Measurements from ENCODE around the gene TUBA3E.
"Not testable (repeated sequence)": the region's sequence is repeated elsewhere in the genome, so short reads cannot be mapped to it uniquely, and the experiment has no call there.

Gene TUBA3E

GRCh38 chr2:130190237-130190636 is 8.0 kb downstream of the TUBA3E start:
- DNase-seq (ENCODE audit: low spot score), result no peak

DNA sequence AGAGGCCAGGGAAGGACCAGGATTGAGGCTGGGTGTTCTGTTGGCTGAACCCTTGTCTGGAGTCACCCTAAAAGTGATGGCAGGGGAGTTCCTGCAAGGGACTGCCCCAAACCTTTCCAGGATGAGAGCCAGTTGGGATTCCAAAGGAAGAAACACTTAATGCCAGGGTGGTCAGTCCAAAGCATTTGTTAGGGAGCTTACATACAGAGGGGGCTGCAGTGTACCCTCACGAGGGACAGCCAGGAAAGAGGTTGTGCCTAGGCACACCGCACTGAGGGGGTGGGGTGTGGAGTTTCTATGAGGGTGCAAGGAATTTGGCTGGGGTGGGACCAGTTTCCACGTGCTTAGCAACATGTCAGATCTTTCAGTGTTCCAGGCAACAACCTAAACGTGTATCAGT is 9.3 kb downstream of the TUBA3E start:
- not testable (repeated sequence) for DNase-seq (ENCODE audit: low spot score)

DNA sequence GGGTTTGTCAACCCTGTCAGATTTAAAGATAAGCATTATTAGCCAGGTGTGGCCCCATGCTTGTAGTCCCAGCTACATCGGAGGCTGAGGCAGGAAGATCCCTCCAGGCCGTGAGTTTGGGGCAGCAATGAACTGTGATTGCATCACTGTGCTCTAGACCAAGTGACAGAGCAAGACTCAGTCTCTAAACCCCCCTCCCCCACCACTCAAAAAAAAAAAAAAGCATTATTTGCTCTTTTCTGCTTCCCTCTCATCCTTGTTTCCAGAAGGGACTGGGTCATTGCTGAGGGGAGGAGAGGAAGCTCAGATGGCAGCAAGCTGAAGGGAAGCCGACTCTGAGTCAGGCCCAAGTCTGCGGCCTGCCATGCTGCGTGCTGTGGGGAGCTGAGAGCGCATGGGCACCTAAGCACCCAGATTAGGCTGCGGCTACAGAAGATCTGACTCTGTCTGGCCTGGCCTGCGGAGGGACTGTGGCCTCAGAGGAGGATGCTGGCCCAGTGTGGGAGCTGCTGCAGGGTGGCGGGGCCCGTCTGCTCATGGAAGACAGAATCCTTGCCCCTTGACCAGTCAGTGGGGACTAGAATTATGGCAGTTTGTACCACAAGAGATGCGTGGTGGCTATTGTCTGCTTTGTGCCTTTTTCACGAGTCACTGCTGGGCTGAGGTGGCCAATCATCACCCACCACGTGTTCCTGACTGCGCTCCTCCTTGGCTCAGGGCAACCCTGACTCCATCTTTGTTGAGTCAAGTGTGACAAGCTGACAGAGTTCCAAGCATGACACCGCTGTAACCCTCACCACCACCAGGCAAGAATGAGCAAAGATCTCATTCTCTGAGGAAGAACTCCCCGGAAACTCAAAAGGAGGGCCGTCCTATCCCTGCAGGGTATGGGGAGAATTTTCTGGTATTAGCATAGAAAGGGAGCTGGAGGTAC is 10.1 kb downstream of the TUBA3E start:
- not testable (repeated sequence) for DNase-seq (ENCODE audit: low spot score)

GRCh38 chr2:130187268-130187667 is 11.0 kb downstream of the TUBA3E start:
- DNase-seq (ENCODE audit: low spot score), result no peak

- no peak for DNase-seq (ENCODE audit: low spot score)
Observed at GRCh38 chr2:130186391-130186790, 11.8 kb downstream of the TUBA3E start.

GRCh38 chr2:130185896-130186295 is 12.3 kb downstream of the TUBA3E start:
- no peak for DNase-seq (ENCODE audit: low spot score)

GRCh38 chr2:130185436-130185835 is 12.8 kb downstream of the TUBA3E start:
- DNase-seq (ENCODE audit: low spot score), result no peak

DNA sequence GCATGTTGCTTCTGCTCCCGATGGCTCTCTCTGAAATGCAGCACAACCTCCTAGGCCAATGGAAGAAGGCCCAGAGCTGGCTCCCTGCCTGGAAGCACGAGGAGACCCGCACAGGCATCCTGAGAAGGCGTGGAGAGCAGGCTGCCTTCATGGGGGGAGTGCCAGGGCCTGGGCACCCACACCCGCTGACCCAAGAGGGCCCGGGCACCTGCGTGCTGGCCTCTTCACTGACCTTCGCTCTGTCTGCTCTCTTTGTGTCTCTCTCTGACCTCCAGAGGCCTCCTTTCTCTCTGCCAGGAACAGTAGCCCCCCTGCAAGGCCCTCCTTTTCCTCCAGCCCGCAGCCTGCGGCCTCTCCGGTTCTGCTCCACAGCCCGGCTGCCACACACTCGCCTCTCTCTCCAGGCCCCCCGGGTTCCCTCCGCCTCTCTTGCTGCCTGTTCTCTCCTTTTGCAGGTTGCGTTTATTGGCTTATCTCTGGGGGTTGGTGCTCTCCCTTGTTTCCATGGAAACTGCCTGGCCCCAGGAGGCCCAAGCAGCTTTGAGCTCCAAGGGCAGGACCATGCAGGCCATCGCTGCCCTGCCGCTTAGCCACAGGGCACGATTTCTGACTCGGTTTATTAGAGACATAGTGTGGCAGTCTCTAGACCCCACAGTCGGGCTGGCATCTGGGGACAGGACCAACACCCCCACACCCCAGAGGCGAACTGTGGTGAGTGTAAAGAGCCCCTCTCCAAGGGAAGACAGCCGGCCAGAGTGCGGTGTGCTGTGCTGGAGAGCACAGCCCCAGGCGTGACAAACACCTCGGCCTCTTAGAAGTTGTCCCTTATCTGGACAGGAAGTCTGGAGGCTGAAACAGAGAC is 14.5 kb downstream of the TUBA3E start:
- peak; percentile 25 for DNase-seq (ENCODE audit: low spot score)

DNA sequence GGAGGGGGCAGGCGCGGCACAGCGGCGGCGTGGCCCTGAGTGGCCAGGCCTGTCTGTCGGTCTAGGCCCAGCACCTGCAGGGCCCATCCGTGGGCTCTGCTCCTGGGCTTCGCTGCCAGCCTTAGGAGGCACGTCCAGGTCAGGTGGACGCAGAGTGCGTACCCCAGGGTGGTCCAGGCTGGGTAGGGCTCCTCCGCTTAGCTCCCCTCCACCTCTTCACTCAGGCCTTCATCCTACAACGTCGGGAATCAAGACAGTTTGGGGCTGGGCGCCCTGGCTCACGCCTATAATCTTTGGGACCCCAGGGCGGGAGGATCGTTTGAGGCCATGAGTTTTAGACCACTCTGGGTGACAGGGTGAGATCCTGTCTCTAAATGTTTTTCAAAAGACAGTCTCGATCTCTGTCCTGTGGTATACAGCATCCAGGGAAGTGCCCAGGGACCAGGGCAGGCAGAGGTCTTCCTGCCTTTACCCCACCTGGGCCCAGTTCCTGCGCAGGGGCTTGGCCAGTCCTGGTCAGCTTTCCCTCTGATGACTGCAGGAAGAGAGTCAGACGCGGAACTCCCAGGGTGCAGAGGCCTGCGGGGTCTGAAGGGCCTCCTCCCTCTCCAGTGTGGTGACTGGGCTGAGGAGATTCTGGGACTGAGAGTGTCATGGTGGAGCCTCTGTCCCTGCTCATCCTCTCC is 15.3 kb downstream of the TUBA3E start:
- DNase-seq (ENCODE audit: low spot score), result not testable (repeated sequence)

DNA sequence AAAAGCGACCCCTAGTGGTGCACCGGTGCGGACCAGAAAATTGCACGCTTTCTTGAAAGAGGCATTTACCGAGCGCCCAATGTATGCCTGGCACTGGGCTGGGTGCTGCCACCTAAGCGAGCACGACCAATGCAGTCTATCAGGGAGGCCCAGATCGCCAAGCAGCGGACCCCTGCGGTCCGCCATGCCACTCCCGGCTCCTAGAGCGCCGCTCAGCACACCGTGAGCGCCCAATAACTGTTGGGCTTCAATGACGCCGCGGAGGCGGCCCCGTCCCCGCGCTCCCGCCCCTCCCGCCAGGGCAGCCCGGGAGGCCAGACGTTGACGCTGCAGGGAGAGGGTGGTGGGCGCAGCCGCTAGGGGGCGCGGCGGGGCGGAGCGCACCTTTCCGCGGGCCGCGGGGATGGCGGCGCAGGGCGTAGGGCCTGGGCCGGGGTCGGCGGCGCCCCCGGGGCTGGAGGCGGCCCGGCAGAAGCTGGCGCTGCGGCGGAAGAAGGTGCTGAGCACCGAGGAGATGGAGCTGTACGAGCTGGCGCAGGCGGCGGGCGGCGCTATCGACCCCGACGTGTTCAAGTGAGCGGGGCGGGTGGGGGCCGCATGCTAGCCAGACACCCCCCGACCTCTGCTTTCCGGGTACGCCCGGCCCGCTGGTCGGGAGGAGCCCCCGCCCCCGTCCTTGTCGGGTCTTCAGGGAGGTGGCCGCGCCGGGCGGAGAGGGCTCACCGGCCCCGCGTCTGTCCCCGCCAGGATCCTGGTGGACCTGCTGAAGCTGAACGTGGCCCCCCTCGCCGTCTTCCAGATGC is 16.2 kb downstream of the TUBA3E start, which contains the start of gene MZT2B:
TSS of gene MZT2B (plus strand) at position 383 of the 803 bp plus-strand sequence. CDS start at position 404, 21 bp downstream.
- DNase-seq (ENCODE audit: low spot score), result peak; percentile 85

DNA sequence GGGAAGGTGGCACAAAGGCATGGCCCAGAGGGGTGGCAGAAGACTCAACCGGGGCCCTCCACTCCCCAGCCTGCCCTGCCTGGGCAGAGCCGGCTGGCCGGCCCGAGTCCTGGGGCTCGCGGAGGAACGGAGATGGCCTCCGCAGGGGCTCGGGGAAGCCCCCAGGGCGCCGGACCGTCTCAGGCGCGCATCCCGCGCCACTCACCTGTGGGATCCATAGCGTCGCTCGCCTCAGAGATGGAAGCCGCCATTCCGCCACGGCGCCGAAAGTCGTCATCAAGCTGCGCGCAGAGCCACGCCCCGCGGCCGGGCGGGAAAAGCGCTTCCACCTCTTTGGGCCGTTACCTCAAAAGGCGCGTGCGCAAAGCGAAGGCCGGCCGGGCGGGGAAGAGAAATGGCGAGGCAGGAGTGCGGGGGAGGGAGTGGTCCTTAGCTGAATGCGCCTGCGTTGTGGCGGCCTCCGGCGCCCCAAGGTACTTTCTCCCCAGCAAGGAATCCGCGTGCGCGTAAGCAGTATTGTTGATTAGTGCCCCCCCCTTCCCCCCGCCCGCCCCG is 16.8 kb downstream of the TUBA3E start, which contains the start of gene SMPD4:
TSS of gene SMPD4 (minus strand) at position 278 of the 555 bp plus-strand sequence. CDS start 5,010 bp downstream, outside the sequence.
- DNase-seq (ENCODE audit: low spot score), result peak; percentile 95

GRCh38 chr2:130180404-130181324 is 17.6 kb downstream of the TUBA3E start:
- peak; percentile 13 for DNase-seq (ENCODE audit: low spot score)

DNA sequence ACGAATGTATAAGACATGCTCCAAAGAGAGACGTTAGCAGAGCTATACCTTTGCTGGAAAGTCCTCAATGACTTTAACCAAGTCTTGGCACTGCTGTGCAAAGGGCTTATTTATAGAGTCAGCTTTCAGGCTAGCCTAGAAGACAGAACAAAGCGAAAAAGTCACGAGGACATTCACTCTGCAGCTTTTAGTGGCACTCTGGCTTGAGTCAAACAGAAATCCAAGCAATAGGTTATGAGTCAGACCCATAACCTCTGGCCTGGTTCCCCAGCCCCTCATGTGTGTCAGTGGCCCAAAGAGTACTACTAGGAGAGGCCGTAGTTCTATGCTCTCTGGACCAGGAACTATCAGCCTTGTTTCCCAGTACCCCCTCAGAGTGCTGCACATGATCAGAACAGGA is 23.4 kb downstream of the TUBA3E start:
- not testable (repeated sequence) for DNase-seq (ENCODE audit: low spot score)

- no peak for DNase-seq (ENCODE audit: low spot score)
Observed at GRCh38 chr2:130169896-130170295, 28.3 kb downstream of the TUBA3E start.

DNA sequence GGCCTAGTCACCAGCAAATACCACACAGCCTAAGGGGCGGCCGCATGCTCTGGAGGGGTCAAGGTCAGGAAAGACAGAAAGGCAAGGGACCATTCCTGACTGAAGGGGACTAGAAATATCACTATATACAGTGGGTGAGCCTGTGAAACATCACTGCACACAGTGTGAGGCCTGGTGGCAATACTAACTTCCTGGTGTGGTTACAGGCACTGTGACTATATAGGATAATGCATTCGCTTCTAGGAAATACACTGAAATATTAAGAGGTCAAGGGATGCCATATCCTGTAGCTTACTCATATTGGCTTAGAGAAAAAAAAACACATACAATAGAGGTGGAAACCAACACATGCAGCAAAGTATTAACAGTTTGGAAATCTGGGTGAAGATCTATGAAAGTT is 29.1 kb downstream of the TUBA3E start:
- DNase-seq (ENCODE audit: low spot score), result not testable (repeated sequence)

DNA sequence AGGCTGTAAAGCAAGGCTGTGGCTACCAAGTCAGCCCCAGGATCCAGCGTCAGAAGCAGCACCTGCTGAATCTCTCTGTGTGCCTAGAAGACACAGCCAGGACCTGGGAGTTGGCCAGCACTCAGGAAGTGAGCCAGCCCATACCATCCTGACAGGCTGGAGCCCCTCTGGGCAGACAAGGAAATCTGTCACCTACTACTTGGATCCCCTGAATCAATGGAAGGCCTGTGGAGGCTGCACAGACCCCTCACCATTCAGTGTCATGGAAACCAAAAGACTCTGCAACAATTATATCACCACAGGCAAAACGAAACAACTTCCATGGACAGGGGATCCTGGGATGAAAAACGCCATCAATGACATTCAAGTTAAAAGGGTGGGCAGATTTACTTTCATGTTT is 31.6 kb downstream of the TUBA3E start:
- not testable (repeated sequence) for DNase-seq (ENCODE audit: low spot score)

DNA sequence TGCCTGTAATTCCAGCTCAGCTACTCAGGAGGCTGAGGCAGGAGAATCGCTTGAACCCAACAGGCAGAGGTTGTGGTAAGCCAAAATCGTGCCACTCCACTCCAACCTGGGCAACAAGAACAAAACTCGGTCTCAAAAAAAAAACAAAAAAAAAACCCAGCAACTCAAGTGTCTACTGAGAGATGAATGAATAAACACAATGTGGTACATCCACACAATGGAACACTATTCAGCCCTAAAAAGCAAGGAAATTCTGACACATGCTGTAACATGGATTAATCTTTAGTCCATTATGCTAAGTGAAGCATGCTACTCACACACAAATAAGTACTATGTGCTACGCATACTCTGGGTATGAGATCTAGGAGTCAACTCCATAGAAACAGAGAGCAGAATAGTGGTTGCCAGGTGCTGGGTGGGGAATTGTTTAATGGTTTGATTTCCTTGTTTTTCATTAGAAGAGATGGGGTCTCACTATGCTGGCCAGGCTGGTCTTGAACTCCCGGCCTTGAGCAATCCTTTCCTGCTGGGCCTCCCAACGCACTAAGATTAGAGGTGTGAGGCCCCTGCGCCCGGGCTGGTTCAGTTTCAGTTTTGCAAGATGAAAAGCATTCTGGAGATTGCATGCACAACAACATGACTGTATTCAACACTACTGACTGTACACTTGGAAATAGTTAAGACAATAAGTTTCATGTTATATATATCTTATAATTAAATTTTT is 32.8 kb downstream of the TUBA3E start:
- DNase-seq (ENCODE audit: low spot score), result no peak

GRCh38 chr2:130162968-130163367 is 35.3 kb downstream of the TUBA3E start:
- DNase-seq (ENCODE audit: low spot score), result no peak

GRCh38 chr2:130162486-130162885 is 35.8 kb downstream of the TUBA3E start:
- not testable (repeated sequence) for DNase-seq (ENCODE audit: low spot score)
